ENCODE data around the gene PTPRN2. TPM values are rescaled to one million over a fixed set of nuclear protein-coding genes. Genes with fewer than 3 reads are reported as not detected.

The PTPRN2 gene
- total and polyA plus RNA-seq, 2 of the 13 experiments (the other 11 are each of a cell fraction or from before 2014, with no cell fraction given) = 2.5 to 24.2 TPM

DNA sequence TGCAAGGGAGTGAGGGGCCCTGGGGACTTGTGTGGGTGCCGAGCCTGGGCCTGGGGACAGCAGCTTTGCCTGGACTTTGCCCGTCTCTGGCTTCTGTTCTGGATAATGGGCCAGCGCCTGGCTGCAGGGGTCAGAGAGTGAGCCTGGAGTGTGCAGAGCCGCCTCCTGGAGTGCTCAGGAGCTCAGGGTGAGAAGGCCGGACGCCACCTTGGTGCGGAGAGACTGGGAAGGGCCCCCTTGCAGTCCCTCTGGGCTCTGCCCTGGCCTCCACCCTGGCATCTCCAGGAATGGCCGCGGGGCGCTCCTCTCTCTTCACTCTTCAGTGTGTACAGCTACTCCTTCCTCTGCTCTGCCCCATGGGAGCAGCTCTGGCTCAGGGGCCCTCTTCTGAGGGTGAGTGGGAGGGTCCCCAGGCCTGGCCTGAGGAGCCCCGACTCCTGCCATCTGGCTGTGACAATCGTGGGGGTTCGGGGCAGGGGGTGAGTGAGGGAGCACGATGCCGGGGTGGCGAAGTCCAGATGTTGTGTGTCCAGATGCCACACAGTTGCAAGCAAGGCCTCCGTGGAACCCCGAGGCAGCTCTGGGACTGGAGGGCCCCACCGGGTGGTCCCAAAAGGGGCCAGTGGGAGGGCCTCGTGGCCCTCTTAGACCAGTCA lies 1063.7 kb downstream of the PTPRN2 start:
- Histone ChIP-seq H2AFZ (ENCODE audit: low read length) (no peak overlapping the region), H3K4me2 (ENCODE audit: low read depth, low read length) (no peak overlapping the region), H3K9ac (ENCODE audit: insufficient read depth, low read depth, low read length) (no peak overlapping the region), H3K27me3 (ENCODE audit: control insufficient read depth in 1 of 2, insufficient read depth in 2 of 2, low read length in 2 of 2) (peaks cover 12 to 97% of the 10 kb centered on the region in 2 experiments), H3K27ac (ENCODE audit: extremely low read length, insufficient read depth, low read length) (no peak overlapping the region), H3K4me1 (ENCODE audit: insufficient read depth, low read length) (no peaks in the 10 kb centered on the region), H3K79me2 (ENCODE audit: insufficient read depth, low read length) (no peaks in the 10 kb centered on the region), H4K20me1 (ENCODE audit: insufficient read depth, low read length) (no peaks in the 10 kb centered on the region), H3K9me3 (ENCODE audit: low read length) (no peaks in the 10 kb centered on the region), H3K36me3 (replicated peaks in 1 of 2; ENCODE audit: control insufficient read depth in 1 of 2, insufficient read depth in 2 of 2, low read length in 2 of 2) (no peaks in the 10 kb centered on the region), H3K4me3 (replicated peaks in 1 of 3; ENCODE audit: insufficient read depth in 1 of 3, low read depth in 2 of 3, low read length in 3 of 3) (no peak overlapping the region)
- in situ Hi-C loops (cut with HindIII; ENCODE audit: extremely low pct_ligation_motif_present, low pct_unique_long_range_greater_than_20kb) = no loop called here
- TF ChIP-seq SP1 (IDR thresholded peaks at IDR 0.05) = no peak
- no peak for TF ChIP-seq SP1 (CRISPR knock-in tag; IDR thresholded peaks at IDR 0.05)
- peak; percentile 63 for TF ChIP-seq ZNF629 (CRISPR knock-in tag; conservative IDR thresholded peaks at IDR 0.05)
- no TSS peak for BruUV-seq (replicated peaks)
- intact Hi-C loops (cut with micrococcal nuclease; ENCODE audit: unreplicated experiment) = no loop called here
- peak; percentile 14; the same call in 2 of the 3 replicates for ATAC-seq
- ChIA-PET POLR2A (no interaction called here), CTCF (ENCODE audit: low intra/inter-chr PET ratio, low total read pairs) (no interaction called here)
- no peak for DNase-seq (ENCODE audit: low spot score)
- 20% methylated on average over 8 of the region's 20 CpGs for WGBS (ENCODE audit: low lambda C conversion rate)
- FAIRE-seq = no peak

DNA sequence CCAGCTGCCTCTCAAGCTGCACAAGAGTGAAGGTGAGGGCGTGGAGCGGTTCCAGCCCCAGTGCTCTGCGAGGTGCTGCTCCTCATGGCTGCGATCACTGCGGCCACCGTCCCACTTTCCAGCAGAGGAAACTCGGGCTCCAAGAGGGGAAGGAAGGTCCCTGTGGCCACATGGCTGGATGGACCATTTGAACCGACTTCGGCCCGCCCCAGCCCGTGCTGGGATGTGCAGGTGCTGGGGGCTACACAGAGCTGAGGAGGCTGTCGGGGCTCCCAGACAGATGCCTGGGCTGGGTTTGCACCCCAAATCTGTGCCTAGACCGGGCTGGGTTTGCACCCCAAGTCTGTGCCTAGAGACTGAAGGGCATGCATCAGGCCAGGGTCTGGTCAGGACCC lies 1064.3 kb downstream of the PTPRN2 start:
- ChIA-PET POLR2A (no interaction called here), CTCF (ENCODE audit: low intra/inter-chr PET ratio, low total read pairs) (no interaction called here)
- Histone ChIP-seq H4K20me1 (ENCODE audit: insufficient read depth, low read length) (no peaks in the 10 kb centered on the region), H3K27ac (ENCODE audit: extremely low read length, insufficient read depth, low read length) (no peak overlapping the region), H3K9ac (ENCODE audit: insufficient read depth, low read depth, low read length) (no peak overlapping the region), H3K79me2 (ENCODE audit: insufficient read depth, low read length) (no peaks in the 10 kb centered on the region), H3K36me3 (replicated peaks in 1 of 2; ENCODE audit: control insufficient read depth in 1 of 2, insufficient read depth in 2 of 2, low read length in 2 of 2) (no peaks in the 10 kb centered on the region), H3K9me3 (ENCODE audit: low read length) (no peaks in the 10 kb centered on the region), H3K4me2 (ENCODE audit: low read depth, low read length) (no peak overlapping the region), H3K4me3 (replicated peaks in 1 of 3; ENCODE audit: insufficient read depth in 1 of 3, low read depth in 2 of 3, low read length in 3 of 3) (no peak overlapping the region), H3K27me3 (ENCODE audit: control insufficient read depth in 1 of 2, insufficient read depth in 2 of 2, low read length in 2 of 2) (peaks cover 14 to 97% of the 10 kb centered on the region in 2 experiments), H2AFZ (ENCODE audit: low read length) (no peak overlapping the region), H3K4me1 (ENCODE audit: insufficient read depth, low read length) (no peaks in the 10 kb centered on the region)
- intact Hi-C loops (cut with micrococcal nuclease; ENCODE audit: unreplicated experiment) = no loop called here
- DNase-seq (ENCODE audit: low spot score) = no peak
- TF ChIP-seq, protein P1, sequence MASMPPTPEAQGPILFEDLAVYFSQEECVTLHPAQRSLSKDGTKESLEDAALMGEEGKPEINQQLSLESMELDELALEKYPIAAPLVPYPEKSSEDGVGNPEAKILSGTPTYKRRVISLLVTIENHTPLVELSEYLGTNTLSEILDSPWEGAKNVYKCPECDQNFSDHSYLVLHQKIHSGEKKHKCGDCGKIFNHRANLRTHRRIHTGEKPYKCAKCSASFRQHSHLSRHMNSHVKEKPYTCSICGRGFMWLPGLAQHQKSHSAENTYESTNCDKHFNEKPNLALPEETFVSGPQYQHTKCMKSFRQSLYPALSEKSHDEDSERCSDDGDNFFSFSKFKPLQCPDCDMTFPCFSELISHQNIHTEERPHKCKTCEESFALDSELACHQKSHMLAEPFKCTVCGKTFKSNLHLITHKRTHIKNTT (CRISPR knock-in tag; IDR thresholded peaks at IDR 0.05) = no peak
- TF ChIP-seq, protein P2, sequence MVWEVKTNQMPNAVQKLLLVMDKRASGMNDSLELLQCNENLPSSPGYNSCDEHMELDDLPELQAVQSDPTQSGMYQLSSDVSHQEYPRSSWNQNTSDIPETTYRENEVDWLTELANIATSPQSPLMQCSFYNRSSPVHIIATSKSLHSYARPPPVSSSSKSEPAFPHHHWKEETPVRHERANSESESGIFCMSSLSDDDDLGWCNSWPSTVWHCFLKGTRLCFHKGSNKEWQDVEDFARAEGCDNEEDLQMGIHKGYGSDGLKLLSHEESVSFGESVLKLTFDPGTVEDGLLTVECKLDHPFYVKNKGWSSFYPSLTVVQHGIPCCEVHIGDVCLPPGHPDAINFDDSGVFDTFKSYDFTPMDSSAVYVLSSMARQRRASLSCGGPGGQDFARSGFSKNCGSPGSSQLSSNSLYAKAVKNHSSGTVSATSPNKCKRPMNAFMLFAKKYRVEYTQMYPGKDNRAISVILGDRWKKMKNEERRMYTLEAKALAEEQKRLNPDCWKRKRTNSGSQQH (CRISPR knock-in tag; IDR thresholded peaks at IDR 0.05; ENCODE audit: low read depth) = no peak
- WGBS (ENCODE audit: low lambda C conversion rate) = 17% methylated on average over 1 of the region's 13 CpGs
- BruUV-seq (replicated peaks) = no TSS peak
- in situ Hi-C loops (cut with HindIII; ENCODE audit: extremely low pct_ligation_motif_present, low pct_unique_long_range_greater_than_20kb) = no loop called here
- ATAC-seq = no peak
- FAIRE-seq = no peak
